SU-DHL-6 (cell line): Measurements from ENCODE around the gene ACADL.

Source experiments
- CTCF ChIP-seq: fragments of 200-600 bp; sonication (generic); IDR thresholded peaks from one replicate; pipeline ENCODE4 v1.5.1; 2017; ENCODE audit warnings: antibody characterized with exemption, mild to moderate bottlenecking, low read length, moderate library complexity; ENCODE audit not compliant: insufficient read depth, poor library complexity, severe bottlenecking
- EZH2phosphoT487 ChIP-seq: fragments of 200-600 bp; sonication (generic), shearing (Covaris generic); conservative IDR thresholded peaks from 2 replicates; pipeline ENCODE4 v1.6.1; 2018; ENCODE audit warnings: mild to moderate bottlenecking, antibody characterized with exemption, low read length, moderate library complexity, mixed read lengths

- no peak for TF ChIP-seq CTCF
- no peak for TF ChIP-seq EZH2phosphoT487
These were observed 53.0 kb downstream of the ACADL start for GRCh38 chr2:210172219-210172575.
